ENCODE measurements around the gene PXK. TPM values are rescaled to one million over a fixed set of nuclear protein-coding genes. Genes with fewer than 3 reads are reported as not detected.

Gene PXK
- total and polyA plus RNA-seq, 4 donors, result 6.0 to 15.9 (median 12.6) TPM

- H3K27me3 ChIP-seq (ENCODE audit: control insufficient read depth in 4 of 4, insufficient read depth in 4 of 4, low read length in 3 of 4), result no peaks in the 10 kb centered on the region
- H3K4me3 ChIP-seq (ENCODE audit: low read depth in 1 of 3, low read length in 3 of 3), result no peak overlapping the region
- 84% methylated on average over 6 of the region's 6 CpGs for WGBS
- H3K36me3 ChIP-seq (ENCODE audit: control insufficient read depth in 4 of 4, insufficient read depth in 3 of 4, low read depth in 1 of 4, low read length in 3 of 4), result no peaks in the 10 kb centered on the region
- no peak for DNase-seq (ENCODE audit: low spot score)
- no peaks in the 10 kb centered on the region for H3K9me3 ChIP-seq (ENCODE audit: control insufficient read depth in 4 of 4, low read length in 3 of 4)
- H3K4me1 ChIP-seq (ENCODE audit: control insufficient read depth in 4 of 4, insufficient read depth in 4 of 4, low read length in 3 of 4), result peaks cover 0 to 16% (median 4%) of the 10 kb centered on the region in 4 donors
- H3K9ac ChIP-seq (ENCODE audit: low read depth in 1 of 2, low read length in 2 of 2), result no peak overlapping the region
- TF ChIP-seq MAX (IDR thresholded peaks at IDR 0.05) (no peak), FOXA2 (IDR thresholded peaks at IDR 0.05) (no peak), YY1 (IDR thresholded peaks at IDR 0.05) (no peak), JUND (IDR thresholded peaks at IDR 0.05) (no peak), ZBTB33 (IDR thresholded peaks at IDR 0.05) (no peak), HNF4A (conservative IDR thresholded peaks at IDR 0.05) (no peak), NR2F2 (IDR thresholded peaks at IDR 0.05) (no peak), CTCF (IDR thresholded peaks at IDR 0.05; ENCODE audit: low read depth, low read length, missing input control) (no peak), EGR1 (IDR thresholded peaks at IDR 0.05; ENCODE audit: low read depth in 2 of 2) (no peak), HNF4G (IDR thresholded peaks at IDR 0.05) (no peak), RAD21 (IDR thresholded peaks at IDR 0.05) (no peak), TAF1 (conservative IDR thresholded peaks at IDR 0.05) (no peak), SP1 (IDR thresholded peaks at IDR 0.05) (no peak), FOXA1 (IDR thresholded peaks at IDR 0.05) (no peak), GABPA (IDR thresholded peaks at IDR 0.05 in 1 of 2, conservative IDR thresholded peaks at IDR 0.05 in 1 of 2) (no peak), ATF3 (IDR thresholded peaks at IDR 0.05) (no peak)
- H3K27ac ChIP-seq (ENCODE audit: low read depth in 1 of 2, low read length in 2 of 2), result no peak overlapping the region
Measured at GRCh38 chr3:58296843-58297242, 35.8 kb upstream of the PXK start.

- WGBS, result 50% methylated on average over 3 of the region's 3 CpGs
- Histone ChIP-seq H3K9ac (ENCODE audit: low read depth in 1 of 2, low read length in 2 of 2) (no peak overlapping the region), H3K4me3 (ENCODE audit: low read depth in 1 of 3, low read length in 3 of 3) (no peak overlapping the region), H3K36me3 (ENCODE audit: control insufficient read depth in 4 of 4, insufficient read depth in 3 of 4, low read depth in 1 of 4, low read length in 3 of 4) (no peaks in the 10 kb centered on the region), H3K4me1 (ENCODE audit: control insufficient read depth in 4 of 4, insufficient read depth in 4 of 4, low read length in 3 of 4) (peaks cover 0 to 16% (median 4%) of the 10 kb centered on the region in 4 donors), H3K9me3 (ENCODE audit: control insufficient read depth in 4 of 4, low read length in 3 of 4) (no peaks in the 10 kb centered on the region), H3K27ac (ENCODE audit: low read depth in 1 of 2, low read length in 2 of 2) (no peak overlapping the region), H3K27me3 (ENCODE audit: control insufficient read depth in 4 of 4, insufficient read depth in 4 of 4, low read length in 3 of 4) (no peaks in the 10 kb centered on the region)
- DNase-seq (ENCODE audit: low spot score), result no peak
- no peak for TF ChIP-seq MAX (IDR thresholded peaks at IDR 0.05)
- TF ChIP-seq RXRA (IDR thresholded peaks at IDR 0.05), result no peak
- no peak for TF ChIP-seq ATF3 (IDR thresholded peaks at IDR 0.05)
- TF ChIP-seq FOXA1 (IDR thresholded peaks at IDR 0.05), result no peak
- TF ChIP-seq ZBTB33 (IDR thresholded peaks at IDR 0.05), result no peak
Measured at GRCh38 chr3:58298190-58298589, 34.5 kb upstream of the PXK start.
